Left forelimb (tissue), 1 donor: ENCODE results near the gene PIGS.

ENCODE experiments used
- DNase-seq: peaks from one replicate; pipeline ENCODE4 v3.0.0-alpha.2; 2018; ENCODE audit warnings: low spot score

Gene PIGS

GRCh38 chr17:28550858-28551257 is 20.5 kb downstream of the PIGS start:
- no peak for DNase-seq

GRCh38 chr17:28549236-28550132 is 21.8 kb downstream of the PIGS start:
- no peak for DNase-seq

GRCh38 chr17:28548417-28549130 is 22.8 kb downstream of the PIGS start:
- DNase-seq = no peak

GRCh38 chr17:28547623-28548416 is 23.5 kb downstream of the PIGS start:
- DNase-seq = no peak

GRCh38 chr17:28547096-28547622 is 24.2 kb downstream of the PIGS start:
- no peak for DNase-seq

- no peak for DNase-seq
These were observed 25.4 kb downstream of the PIGS start for GRCh38 chr17:28545787-28546415.

GRCh38 chr17:28545141-28545503 is 26.2 kb downstream of the PIGS start:
- no peak for DNase-seq

- DNase-seq = no peak
These were observed 26.8 kb downstream of the PIGS start for GRCh38 chr17:28544402-28545140.

- no peak for DNase-seq
These were observed 29.9 kb downstream of the PIGS start for GRCh38 chr17:28541439-28541838.

- DNase-seq = no peak
These were observed 31.1 kb downstream of the PIGS start for GRCh38 chr17:28540231-28540630.

- DNase-seq = no peak
These were observed 32.9 kb downstream of the PIGS start for GRCh38 chr17:28538296-28538895.

- DNase-seq = no peak
These were observed 34.1 kb downstream of the PIGS start for GRCh38 chr17:28537219-28537610.

GRCh38 chr17:28536532-28537218 is 34.6 kb downstream of the PIGS start:
- no peak for DNase-seq

- no peak for DNase-seq
These were observed 36.5 kb downstream of the PIGS start for GRCh38 chr17:28534740-28535375.

- no peak for DNase-seq
These were observed 38.1 kb downstream of the PIGS start for GRCh38 chr17:28533091-28533807.

- no peak for DNase-seq
These were observed 39.0 kb downstream of the PIGS start for GRCh38 chr17:28532050-28532960.

GRCh38 chr17:28530926-28531325 is 40.4 kb downstream of the PIGS start:
- DNase-seq = no peak

GRCh38 chr17:28530250-28530649 is 41.1 kb downstream of the PIGS start:
- DNase-seq = no peak
